GM19035 (cell line): ENCODE data around the gene PUS1.

ENCODE experiments used
- ATAC-seq: cut with Tn5 transposase; IDR thresholded peaks from one replicate; pipeline ENCODE4 v1.9.1; 2021; ENCODE audit not compliant: unreplicated experiment

Gene PUS1

GRCh38 chr12:131915823-131916222, 13.3 kb upstream of the PUS1 start:
- no peak for ATAC-seq

DNA sequence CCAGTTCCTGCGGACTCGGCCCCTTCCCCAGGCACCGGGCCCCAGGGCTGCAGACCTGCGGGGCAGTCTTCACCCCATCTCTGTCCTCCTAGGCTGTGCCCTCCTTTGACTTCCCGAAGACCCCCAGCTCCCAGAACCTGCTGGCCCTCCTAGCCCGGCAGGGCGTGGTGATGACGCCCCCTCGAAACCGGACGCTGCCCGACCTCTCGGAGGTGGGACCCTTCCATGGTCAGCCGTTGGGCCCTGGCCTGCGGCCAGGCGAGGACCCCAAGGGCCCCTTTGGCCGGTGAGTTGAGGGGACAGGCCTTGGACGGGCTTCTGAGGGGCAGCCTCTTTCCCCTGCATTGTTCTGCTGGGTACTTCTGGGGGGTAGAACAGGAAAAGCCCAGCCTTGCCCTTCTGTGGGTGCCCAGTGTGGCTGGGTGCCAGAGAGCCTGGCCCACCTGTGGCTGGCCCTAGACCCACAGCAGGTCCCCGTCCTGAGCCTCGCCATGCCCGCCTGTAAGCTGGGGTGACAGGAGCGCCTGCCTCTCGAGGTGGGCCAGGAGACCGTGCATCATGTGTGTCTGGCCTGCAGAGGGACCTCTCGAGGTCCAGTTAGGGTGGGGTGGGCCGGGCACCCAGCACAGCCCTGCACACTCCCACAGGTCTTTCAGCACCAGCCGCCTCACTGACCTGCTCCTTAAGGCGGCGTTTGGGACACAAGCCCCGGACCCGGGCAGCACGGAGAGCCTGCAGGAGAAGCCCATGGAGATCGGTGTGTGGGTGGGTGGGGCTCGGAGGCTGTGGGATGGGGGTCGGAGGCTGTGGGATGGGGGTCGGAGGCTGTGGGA, 12.6 kb upstream of the PUS1 start:
- ATAC-seq: no peak

- ATAC-seq: no peak
These were observed 11.9 kb upstream of the PUS1 start for GRCh38 chr12:131917139-131917710.

DNA sequence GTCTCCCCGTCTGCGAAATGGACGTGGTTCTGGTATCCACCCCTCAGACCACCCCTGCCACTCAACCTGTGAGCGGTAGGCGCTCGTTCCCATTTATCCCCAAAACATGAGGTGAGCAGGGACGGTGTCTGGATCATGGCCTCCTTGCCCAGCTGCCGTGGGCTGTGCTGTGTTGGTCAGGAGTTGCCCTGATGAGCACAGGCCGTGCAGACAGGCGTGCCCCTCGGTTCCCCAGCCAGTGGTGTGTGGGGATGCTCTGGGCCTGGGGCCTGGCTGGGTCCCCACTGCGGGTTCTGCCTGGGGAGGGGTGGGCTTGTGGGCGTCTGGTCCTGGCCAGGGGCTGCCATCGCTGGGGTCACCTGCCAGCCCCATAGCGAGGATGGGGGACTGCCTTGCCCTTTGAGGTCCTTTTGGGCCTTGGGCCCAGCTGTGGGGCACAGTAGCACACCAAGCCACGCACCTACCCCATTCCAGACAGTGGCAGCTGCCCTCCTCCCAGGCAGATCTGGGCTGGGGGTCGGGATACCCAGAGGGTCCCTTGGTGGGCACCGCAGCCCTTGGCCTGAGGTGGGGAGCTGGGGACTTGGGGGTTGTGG, 11.3 kb upstream of the PUS1 start:
- no peak for ATAC-seq

DNA sequence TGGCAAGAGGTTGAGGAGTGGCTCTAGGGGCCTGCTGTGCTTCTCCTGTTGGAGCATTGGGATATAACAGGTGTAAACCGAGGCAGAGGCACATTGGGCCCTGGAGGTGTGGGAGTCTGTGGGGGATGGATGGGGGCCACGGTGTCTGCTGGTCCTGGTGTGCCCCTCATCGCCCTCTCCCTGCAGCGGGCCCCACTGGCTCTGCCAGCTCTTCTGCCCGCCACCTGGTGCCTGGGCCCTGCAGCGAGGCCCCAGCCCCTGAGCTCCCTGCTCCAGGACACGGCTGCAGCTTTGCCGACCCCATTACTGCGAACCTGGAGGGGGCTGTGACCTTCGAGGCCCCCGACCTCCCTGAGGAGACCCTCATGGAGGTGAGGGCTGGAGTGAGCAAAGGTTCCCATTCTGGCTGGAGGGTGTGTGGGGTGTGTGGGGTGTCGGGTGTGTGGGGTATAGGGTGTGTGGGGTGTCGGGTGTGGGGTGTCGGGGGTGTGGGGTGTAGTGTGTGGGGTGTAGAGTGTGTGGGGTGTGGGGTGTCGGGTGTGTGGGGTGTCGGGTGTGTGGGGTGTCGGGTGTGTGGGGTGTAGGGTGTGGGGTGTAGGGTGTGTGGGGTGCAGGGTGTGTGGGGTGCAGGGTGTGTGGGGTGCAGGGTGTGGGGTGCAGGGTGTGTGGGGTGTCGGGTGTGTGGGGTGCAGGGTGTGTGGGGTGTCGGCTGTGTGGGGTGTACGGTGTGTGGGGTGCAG, 10.6 kb upstream of the PUS1 start:
- no peak for ATAC-seq

DNA sequence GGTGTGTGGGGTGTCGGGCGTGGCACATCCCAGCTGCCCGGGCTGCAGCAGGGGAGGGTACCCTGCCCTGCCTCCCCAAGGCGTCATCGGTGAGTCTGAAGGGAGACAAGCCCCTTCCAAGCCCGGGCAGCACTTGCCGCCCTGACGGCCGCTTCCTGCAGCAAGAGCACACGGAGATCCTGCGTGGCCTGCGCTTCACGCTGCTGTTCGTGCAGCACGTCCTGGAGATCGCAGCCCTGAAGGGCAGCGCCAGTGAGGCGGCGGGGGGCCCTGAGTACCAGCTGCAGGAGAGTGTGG, 10.1 kb upstream of the PUS1 start:
- ATAC-seq: no peak

DNA sequence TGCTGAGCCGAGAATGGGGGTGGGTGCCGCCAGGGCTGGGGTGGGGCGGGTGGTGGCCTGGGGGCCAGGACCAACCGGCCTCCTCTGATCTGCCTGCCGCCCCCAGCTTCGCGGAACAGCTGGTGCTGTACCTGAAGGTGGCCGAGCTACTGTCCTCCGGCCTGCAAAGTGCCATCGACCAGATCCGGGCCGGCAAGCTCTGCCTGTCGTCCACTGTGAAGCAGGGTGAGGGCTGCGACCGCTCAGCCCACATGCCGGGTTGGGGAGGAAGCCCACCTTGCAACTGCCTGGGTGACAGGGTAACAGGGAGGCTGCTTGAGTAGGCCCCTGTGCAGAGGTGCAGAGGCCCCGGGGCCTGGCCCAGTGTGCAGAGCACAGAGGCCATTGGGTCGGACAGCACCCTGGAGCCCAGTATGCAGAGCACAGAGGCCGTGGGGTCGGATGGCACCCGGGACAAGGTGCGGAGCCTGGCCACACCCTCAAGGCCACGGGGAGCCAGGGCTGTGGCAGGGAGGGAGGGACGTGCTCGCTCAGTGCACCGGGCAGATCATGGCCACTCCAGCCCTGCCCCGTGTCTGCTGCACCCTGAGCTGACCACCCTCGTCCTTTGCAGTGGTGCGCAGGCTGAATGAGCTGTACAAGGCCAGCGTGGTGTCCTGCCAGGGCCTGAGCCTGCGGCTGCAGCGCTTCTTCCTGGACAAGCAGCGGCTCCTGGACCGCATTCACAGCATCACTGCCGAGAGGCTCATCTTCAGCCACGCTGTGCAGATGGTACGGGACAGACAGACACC, 9.5 kb upstream of the PUS1 start:
- ATAC-seq: no peak

DNA sequence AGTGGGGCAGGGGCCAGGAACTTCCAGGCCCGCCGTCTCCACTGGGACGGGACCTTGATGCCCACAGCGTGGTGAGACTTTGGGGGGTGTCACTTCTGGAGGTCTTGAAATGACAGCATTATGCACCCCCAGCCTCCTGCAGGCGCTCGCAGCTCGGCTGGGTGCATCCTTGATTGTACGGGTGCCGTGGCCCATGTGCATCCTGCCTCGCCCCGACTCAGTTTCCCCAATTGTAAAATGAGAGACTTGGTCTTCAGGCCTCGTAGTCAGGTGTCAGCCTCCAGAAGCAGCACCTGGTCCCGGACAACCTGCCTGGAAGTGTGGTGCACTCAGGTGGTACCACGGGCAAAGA, 8.9 kb upstream of the PUS1 start:
- ATAC-seq: no peak

DNA sequence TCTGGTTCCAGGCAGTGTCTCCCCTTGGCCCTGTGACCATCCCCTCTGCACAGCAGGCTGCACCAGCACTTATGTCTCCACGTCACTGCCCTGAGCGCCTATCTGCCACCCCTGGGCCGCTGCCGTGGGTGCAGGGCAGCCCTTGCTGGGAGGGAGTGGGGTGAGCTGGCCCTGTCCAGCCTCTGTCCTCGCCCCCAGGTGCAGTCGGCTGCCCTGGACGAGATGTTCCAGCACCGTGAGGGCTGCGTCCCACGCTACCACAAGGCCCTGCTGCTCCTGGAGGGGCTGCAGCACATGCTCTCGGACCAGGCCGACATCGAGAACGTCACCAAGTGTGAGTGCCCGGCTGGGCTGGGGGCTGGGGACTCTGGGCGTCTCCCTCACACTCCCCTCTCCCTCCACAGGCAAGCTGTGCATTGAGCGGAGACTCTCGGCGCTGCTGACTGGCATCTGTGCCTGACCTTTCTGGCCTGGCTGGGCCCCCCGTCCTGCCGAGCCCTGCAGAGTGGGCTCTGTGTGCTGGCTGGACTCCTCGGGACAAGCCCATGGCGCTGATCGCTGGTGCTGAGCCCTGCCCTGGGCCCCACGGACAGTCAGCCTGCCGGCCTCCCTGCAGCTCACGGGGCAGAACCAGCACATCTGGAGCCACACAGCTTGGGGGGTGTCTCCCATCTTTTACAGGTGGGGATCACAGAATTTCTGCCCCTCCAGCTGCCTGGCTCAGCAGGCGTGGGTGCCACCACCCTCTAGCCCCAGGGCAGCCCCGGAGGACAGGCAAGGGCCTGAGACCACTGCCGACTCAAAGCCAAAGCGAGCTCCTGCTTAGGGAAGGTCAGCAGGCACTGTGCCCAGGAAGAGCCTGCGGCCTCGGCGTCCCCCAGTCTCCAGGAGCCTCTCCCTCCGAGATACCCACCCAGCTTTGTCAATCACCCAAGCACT, 7.9 kb upstream of the PUS1 start:
- ATAC-seq: no peak

- ATAC-seq: no peak
These were observed 7.0 kb upstream of the PUS1 start for GRCh38 chr12:131921866-131922769.

GRCh38 chr12:131922772-131923171, 6.3 kb upstream of the PUS1 start:
- ATAC-seq: no peak

GRCh38 chr12:131923260-131923659, 5.8 kb upstream of the PUS1 start:
- ATAC-seq: peak; percentile 93

DNA sequence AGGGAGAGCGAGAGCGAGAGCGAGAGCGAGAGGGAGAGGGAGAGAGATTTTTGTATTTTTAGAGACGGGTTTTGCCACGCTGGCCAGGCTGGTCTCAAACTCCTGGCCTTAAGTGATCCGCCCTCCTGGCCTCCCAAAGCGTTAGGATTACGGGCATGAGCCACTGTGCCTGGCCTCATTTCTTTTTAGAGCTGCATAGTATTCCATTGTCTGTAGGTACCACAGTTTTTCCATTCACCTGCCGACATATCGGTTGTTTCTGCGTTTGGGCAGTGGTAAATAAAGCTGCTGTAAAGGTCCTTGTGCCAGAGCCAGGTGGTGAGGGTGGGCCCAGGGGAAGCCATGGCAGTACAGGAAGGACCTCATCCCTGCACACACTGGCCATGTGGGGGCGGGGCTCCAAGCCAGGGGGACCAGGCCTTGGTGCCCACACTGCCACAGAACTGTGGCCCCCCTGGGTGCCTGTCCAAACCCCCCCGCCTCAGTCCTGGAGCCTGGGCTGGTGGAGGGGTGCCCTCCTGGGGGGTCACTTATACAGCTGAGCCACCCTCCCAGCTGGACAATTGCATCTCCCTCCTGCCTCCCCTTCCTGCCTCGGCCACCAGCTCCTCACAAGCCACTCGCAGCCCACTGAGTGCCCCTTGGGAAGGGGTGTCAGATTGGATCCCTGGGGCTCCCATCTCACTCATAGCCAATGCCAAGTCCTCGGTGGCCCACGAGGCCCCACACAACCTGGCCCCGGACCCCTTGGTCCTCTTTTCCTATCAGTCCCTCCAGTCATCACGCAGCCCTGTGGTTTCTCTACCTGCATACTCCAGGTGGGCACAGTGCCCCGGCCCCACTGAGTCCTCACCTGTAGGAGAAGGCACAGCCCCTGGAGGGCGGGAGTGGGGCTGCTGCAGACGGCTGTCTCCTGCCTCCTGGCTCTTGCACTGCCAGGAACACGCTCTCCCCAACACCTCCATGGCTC, 1.7 kb upstream of the PUS1 start:
- no peak for ATAC-seq

GRCh38 chr12:131928080-131928710, 881 bp upstream of the PUS1 start:
- ATAC-seq: peak; percentile 9

DNA sequence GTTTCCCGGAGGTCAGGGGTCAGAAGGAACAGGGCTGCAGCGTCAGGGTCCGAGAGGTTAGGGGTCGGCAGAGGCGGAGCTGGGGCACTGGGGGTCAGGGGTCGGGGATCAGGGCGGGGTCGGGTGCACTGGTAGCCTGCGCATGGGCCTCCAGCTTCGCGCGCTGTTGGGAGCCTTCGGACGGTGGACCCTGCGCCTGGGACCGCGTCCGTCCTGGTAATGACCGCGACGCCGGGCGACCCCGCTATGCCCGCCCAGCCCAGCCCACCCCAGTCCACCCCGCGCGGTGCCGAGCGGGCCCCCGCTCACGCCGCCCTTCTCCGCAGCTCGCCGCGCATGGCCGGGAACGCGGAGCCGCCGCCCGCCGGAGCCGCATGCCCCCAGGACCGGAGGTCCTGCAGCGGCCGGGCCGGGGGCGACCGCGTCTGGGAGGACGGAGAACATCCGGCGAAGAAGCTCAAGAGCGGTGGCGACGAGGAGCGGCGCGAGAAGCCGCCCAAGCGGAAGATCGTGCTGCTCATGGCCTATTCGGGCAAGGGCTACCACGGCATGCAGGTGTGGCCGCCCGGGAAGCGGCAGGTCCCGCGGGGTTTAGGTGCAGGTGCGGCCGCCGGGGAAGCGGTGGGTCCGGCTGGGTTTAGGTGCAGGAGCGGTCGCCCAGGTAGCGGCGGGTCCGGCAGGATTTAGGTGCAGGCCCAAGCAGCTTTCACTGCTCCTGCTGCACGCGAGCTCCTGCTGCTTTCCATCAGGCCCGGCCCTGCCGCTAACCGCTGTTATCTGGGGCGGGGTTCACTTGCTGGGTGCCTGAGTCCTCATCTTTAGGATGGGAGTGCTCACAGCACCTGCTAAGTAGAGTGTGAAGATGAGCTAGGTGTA, 743 bp downstream of the PUS1 start:
- peak; percentile 20 for ATAC-seq

- ATAC-seq: no peak
These were observed 1.4 kb downstream of the PUS1 start for GRCh38 chr12:131930510-131930909.
